VCaP (cell line): Measurements from ENCODE around the gene DDAH1.

Experiments
- H3K27ac ChIP-seq: fragments of 450-650 bp; 2 replicates; pipeline ENCODE4 v1.5.1; 2017
- CTCF ChIP-seq: fragments of 450-650 bp; conservative IDR thresholded peaks from 2 replicates; pipeline ENCODE4 v1.5.1; 2017; ENCODE audit warnings: mild to moderate bottlenecking, moderate library complexity

DDAH1 gene

GRCh38 chr1:85467929-85468540, 3.1 kb upstream of the DDAH1 start:
- no peak overlapping the region for H3K27ac ChIP-seq
- TF ChIP-seq CTCF = no peak

GRCh38 chr1:85467036-85467435, 2.1 kb upstream of the DDAH1 start:
- no peak for TF ChIP-seq CTCF

GRCh38 chr1:85465786-85466134, 801 bp upstream of the DDAH1 start:
- peak overlapping the region; percentile 91 for H3K27ac ChIP-seq
- TF ChIP-seq CTCF = no peak

More at GRCh38 chr1:85467036-85467435, 2.1 kb upstream of the DDAH1 start:
- no peak overlapping the region for H3K27ac ChIP-seq

GRCh38 chr1:85464497-85465098, 361 bp downstream of the DDAH1 start:
- no peak for TF ChIP-seq CTCF
- H3K27ac ChIP-seq = peak overlapping the region; percentile 91

- peak overlapping the region; percentile 91 for H3K27ac ChIP-seq
- TF ChIP-seq CTCF = no peak
Measured at GRCh38 chr1:85463731-85464496, 1.0 kb downstream of the DDAH1 start.

- H3K27ac ChIP-seq = peak overlapping the region; percentile 91; the same call in 1 of the 2 replicates
- TF ChIP-seq CTCF = no peak
Measured at GRCh38 chr1:85462931-85463649, 1.9 kb downstream of the DDAH1 start.
